Heart left ventricle (tissue), 13 donors: ENCODE measurements around the gene SNRNP70.

Source experiments
- POLR2A ChIP-seq, 2 donors: fragments of 450-650 bp; IDR thresholded peaks; one replicate each; pipeline ENCODE4 v1.6.1; 2017; ENCODE audit warnings: antibody characterized with exemption in 2 of 2, mild to moderate bottlenecking in 2 of 2, moderate library complexity in 2 of 2
- TF ChIP-seq, protein P1 (sequence below), 12 donors: fragments of 200-600 bp; sonication (generic) in 4 of 12; IDR thresholded peaks; one replicate each; pipeline versions ENCODE4 v1.5.0 to v1.8.0; 2018 to 2022; ENCODE audit warnings: antibody characterized with exemption in 12 of 12, mild to moderate bottlenecking in 5 of 12
- donor health status: ischemic (EF 13 %, LVEDD 7.1; RV severe dilation, severe dysfunction).
- donor health status: DM: no; HTN: yes; CAD: no.
- donor health status: DM: no; HTN: no; CAD: no.
- donor health status: ischemic (EF 25% LVEDD 6.9; RV normal size, moderate dysfunction).
- donor health status: ischemic (EF 25% LVEDD 5.7; RV mildly dilated, moderate dysfunction).
- donor health status: ischemic (EF 35%, LVEDD 5.7; RV mildly dilated, moderate dysfunction).
- donor health status: nonischemic (EF 11% LVEDD 7.7; RV severe dilation, severe dysfunction).
- donor health status: DM: yes; HTN: yes; CAD: no.
- donor health status: PGD.
- donor health status: ischemic (EF 29% LVEDD 5.4; RV normal size, mild dysfunction).
- donor health status: nonischemic (EF 23%, LVEDD 6.1; RV moderate dilation, normal function).

DNA sequence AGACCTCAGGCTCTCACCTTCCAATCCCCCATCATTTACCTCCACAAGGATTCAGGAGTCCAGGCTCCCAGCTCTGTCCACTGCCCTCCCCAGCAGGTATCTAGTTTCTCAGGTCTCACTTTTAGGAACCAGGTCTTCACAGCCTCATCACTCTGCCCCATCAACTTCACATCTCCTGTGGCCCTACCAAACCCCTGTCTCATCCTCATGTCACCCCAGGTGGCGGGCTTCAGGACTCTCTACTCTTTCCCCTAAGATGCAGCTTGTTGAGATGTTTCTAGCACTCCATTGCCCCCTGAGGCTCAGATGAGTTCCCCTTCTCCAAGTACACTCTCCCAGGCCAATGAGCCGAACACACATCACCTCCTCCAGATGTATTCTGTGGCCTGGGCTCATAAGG is 35.6 kb downstream of the SNRNP70 start:
- TF ChIP-seq, protein P1, sequence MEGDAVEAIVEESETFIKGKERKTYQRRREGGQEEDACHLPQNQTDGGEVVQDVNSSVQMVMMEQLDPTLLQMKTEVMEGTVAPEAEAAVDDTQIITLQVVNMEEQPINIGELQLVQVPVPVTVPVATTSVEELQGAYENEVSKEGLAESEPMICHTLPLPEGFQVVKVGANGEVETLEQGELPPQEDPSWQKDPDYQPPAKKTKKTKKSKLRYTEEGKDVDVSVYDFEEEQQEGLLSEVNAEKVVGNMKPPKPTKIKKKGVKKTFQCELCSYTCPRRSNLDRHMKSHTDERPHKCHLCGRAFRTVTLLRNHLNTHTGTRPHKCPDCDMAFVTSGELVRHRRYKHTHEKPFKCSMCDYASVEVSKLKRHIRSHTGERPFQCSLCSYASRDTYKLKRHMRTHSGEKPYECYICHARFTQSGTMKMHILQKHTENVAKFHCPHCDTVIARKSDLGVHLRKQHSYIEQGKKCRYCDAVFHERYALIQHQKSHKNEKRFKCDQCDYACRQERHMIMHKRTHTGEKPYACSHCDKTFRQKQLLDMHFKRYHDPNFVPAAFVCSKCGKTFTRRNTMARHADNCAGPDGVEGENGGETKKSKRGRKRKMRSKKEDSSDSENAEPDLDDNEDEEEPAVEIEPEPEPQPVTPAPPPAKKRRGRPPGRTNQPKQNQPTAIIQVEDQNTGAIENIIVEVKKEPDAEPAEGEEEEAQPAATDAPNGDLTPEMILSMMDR (IDR thresholded peaks at IDR 0.05): no peak
- TF ChIP-seq POLR2A (IDR thresholded peaks at IDR 0.05): no peak
